ENCODE results near the gene LPAR1.

LPAR1 gene

DNA sequence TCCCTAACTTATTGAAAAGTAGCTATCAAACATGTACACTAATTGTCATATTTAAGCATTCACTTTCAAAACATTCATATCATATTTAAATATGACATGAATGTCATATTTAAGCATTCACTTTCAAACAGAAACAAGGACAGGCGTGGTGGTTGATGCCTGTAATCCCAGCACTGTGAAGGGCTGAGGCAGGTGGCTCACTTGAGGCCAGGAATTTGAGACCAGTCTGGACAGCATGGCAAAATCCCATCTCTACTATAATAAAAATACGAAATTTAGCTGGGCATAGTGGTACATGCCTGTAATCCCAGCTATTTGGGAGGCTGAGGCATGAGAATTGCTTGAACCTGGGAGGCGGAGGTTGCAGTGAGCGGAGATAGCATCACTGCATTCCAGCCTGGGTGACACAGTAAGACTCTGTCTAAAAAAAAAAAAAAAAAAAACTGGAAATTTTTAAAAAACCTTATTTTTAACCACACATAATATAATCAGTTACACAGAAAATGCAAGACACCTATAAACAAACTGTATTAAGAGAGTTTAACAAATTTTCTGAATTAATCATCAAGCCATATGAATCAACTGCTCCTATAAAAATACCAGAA, 88.1 kb downstream of the LPAR1 start:
- no peak for DNase-seq

DNA sequence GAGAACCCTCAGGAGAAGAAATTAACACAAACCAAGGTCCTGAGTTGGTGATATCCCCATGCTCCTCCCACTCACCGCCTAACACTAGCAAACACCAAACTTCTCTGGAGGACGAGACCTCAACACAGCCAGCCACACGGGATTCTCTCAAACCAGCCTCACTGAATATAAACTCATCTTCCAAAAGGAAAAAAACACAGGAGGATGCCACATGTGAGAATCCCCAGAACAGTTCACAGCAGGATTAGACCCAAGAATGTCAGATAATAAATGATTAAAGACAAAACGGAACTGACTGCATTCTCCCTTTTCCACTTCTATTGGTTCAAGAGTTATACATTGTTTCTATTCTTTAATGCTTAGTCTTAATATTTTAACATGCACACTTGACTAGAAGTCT, 89.2 kb downstream of the LPAR1 start:
- no peak for DNase-seq

DNA sequence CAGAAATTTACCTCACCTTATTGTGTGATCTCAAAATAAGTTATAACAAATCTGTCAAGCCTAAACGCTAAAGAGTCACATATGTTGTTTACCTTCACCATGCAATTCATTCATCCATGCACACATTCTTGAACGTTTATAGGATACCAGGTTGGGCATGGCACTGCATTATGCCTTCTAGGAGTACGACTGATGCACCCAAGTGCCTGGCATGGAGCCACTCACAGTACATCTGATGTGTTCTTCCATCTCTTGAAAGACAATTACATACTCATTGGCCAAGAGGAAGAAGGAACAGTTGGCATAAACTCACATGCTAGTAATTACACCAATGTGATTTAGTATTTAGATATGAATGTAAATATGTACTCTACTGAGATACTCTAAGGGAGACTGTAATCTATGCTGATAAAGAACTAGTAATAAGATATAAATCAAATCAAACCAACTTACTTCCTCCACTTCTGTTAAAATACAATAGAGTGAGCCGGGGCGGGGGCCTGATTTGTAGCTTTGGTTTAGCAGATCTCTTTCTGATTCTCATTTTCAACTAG, 90.7 kb downstream of the LPAR1 start:
- DNase-seq, result no peak

DNA sequence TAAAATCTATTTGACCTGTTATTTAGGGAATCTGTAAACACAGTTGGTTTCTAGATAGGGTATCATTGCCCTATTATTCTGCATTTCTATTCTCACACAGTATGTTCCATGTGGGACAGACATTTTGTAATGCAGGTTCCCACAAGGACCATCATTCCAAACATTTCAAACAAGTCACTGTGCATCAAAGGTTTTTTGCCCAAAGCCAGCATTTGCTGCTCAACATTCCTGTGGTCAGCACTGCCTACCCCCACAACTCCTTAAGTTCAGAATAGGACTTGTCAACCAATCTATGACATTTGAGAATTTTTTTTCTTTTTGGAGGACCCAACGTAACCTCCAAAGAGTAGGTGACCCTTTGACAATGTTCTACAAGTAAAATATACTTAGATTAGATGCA, 95.7 kb downstream of the LPAR1 start:
- DNase-seq, result no peak

DNA sequence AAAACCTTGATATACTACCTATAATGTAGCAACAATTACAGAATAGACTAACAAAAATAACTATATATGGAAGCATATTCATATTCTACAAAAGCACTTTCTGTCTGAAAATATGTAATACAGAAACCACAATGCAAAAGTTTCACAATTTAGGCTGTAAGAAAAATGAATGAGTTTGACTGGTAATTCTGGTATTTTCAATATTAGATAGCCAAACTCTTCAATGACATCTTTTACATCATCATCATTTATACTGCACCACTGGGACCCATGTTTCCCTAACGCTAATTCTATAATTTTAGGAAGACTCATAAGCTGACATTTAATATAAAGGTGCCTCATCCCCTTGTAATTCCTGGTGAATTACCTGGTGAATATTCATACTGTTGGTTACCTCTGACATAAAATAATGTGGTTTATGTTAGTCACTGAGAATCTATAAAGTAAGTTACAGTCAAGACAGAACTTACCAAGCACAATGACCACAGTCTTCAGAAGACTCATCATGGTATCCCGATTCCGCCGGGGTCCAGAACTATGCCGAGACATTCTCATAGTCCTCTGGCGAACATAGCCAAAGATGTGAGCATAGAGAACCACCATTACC, 97.2 kb downstream of the LPAR1 start:
- no peak for DNase-seq

DNA sequence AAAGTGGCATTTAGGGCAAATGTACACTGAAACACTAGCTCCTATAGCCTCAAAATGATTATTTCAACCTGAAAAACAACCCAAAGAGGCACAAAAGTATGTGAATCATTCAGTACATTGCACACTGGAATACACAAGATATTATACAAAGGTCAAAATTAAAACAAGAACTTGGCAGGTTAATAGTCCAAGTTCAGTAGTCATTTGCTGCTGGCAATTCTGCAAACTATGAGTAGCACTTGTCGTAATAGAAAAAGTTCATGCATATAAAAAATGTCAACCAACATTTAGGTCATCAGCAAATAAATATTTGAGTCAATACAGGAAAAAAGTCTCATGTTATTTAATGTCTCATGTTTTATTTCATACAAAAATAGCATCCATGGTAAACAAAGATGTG, 98.7 kb downstream of the LPAR1 start:
- no peak for DNase-seq

DNA sequence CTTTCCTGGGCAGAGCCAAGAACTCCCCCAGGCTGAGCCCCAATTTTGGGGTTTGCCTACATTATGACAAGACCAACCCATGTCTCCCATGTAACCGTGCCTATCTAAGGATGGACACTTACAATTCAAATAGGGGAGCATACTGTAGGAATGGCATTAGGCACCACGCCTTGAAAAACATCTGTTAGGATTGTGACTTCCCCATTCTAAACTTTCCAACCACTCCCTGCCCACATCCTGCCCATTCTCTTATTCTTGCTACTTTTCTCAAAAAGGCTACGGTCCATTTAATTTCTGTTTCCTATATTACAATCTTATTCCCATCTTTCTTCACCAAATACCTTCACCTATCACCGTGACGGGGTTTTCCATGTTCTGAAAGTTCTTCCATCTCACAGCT, 99.2 kb downstream of the LPAR1 start:
- DNase-seq, result no peak

DNA sequence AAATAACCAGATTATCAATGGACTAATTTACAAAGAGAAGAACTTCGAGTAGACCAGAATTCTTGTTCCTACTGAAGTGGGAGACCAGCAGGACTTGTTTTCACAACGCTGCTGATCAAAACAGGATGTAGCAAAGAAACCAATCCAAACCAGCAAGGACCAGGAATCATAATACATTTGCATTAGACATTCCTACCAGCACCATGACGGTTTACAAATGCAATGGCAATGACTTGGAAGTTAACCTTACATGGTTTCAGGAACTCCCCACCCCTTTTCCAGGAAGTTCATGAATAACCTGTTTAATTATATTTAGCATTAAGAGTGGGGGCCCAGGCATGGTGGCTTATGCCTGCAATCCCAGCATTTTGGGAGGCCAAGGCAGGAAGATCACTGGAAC, 100.0 kb downstream of the LPAR1 start:
- no peak for DNase-seq

DNA sequence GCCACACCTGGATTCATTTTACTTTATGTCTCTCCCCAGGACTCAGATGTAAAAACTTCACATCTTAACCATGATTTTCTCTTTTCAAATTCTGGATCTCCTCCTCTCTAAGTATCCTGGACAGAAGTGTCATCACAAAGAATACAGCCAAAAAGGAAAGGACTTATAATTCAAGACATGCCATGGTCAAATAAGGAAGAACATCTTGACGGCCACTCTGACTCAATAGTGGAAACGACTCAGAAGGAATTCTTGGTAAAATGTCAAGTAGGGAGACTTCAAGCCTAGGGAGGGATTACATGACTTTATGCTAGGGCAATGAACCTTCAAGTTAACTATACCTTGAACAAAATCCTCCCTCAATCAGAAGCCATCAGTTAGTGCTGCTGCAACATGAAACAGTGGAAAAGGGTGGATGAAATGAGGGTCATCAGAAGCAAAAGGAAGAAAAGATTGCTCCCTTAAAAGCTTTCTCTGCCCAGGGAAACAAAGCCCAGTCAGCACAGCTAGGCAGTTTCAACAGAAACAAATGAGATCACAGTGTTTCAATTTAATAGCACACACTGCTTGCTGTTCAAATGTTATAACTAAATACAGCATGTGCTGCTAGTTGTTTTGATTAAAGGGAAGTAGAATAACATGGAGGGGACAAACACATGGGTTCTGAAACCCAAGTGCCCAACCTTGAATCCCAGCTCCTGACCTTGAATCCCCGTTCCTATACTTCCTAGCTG, 101.4 kb downstream of the LPAR1 start:
- DNase-seq, result no peak

DNA sequence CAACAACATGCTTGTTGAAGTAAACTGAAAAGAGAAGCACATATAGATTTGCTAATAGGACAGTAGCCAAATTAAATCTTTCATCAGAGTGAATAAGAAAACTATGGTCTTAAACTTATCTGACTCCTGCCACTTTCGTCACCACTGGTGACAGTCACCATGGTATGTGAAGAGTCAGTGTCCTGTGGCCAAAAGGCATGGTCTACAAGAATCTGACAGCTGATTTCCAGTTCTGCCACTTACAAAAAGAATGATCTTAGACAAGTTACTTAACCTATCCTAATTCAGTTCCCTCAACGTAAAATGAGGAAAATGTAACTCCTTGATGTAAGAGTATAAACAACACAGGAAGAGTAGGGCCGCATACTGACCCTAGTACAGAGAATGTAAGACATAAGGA, 102.0 kb downstream of the LPAR1 start:
- no peak for DNase-seq

DNA sequence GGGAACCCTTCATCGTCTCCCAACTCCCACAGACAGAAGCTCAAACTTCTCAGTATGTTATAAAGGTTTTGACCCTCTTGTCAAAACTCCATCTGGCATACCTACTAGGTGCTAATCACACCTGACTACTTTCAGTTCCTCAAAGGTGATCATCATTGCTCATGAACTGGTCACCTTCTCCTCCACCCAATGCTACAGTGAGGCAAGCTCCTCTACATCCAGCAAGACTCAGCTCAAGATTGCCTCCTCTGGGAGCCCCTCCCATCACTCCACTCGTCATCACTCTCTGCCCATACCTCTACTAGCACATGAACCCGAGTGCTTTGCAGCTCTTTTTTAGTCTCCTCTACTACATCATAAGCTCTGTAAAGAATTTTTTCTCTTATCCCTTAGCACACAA, 102.4 kb downstream of the LPAR1 start:
- DNase-seq, result no peak

DNA sequence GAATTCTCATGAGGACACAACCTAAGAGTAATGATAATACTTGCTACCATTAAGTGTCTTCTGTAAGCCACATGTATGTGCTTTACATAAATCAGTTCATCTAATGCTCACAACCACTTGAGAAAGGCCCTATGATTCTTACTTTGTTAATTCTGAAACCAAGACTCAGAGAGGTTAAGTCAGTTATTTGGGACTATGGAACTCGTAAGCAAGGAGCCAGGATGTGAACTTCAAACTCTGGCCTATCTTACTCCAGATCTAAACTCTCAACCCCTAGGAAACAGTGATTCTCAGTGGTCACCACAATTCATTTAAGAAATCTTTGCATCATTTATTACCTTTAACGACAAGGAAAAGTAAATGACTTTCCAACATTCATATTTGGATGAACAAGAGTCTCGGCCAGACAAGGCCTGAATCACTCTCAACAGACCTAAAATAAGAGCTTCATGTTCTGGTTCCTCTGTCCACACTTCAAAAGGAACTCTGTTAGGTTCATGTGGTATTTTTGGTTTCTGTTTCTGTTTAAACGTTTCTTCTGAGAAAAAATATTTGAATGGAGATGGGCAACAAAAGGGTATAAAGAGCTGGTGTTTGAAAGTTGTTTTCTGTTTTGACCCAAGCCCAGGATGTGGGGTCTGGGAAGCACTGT, 104.8 kb downstream of the LPAR1 start:
- DNase-seq, result no peak

DNA sequence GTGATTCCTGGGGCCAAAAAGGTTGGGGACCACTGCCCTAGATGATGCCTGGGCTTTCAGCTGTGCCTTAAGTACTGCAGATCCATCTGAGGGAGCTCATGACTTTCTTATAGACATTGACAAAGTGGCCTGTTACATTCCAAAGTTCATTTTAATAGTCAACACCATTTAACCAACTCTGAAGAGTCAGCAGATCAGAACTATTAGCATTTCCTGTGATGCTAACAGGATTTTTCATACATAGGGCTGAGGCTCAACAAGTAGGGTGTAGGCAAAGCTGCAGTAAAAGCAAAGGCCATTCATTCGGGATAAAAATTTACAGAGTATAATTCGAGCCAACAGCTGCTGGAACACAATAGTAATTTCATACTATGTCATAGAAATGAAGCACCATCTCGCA, 105.4 kb downstream of the LPAR1 start:
- no peak for DNase-seq

DNA sequence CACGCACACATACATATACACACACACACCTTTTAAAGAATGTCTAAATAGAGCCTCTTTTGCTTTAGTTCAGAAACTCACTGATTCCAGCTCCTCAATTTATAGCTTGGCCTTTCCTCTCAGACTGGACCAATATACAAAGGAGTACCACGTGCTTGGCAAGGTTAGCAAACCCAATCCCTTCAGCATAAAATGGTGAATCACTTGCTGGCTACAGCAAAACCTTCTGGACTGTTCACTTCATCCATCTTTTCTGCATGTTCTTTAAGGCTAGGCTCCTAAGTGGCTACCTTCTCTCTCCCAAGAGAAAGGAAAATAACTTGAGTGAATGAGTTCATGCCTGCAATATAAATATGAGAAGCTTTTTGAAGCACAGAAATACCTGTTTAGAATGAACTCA, 109.7 kb downstream of the LPAR1 start:
- DNase-seq, result no peak

DNA sequence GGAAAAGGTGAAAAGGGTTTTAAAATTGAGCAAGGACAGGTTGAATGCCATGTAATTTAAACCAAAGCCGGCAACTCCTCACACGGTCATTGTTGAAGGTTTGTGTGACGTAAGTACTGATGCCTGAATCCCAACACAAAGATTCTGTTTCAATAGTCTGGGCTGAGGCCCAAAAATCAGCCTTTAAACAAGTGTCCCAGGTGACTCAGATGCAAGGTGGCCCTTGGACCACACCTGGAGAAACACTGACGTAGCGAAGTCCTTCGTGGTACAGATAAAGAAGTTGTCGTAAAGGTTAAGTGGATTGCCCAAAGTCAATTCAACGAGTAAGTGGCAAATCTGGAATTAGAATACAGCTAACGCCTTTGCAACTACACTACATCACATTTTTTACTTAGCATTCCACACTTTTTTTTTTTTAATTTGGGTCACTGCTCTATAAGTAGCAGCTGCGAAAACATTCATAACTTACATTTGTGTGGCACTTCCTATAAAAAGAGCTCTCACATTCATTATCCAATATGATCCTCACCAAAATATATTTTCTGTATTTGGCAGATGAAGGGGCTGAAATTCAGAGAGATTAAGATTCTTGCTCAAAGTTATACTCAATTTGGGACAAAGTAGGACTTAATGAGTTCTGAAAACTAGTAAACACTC, 111.3 kb downstream of the LPAR1 start:
- DNase-seq, result no peak

DNA sequence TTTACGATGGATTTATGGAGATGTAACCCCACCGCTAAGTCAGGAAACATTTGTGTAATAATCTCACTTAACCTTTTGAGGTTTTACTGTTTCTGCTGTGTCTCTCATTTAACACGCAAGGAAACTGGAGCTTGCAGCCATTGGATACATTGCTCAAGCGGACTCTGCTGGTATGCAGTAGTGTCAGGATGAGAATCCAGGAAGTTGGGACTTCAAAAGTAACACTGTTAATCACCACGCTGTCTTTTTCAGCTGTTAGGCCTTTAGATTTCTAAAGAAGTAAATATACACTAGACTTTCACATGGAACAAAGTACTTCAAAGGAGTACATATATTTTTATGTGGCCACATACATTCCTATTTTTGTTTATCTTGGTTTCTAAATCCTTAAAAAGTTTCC, 114.7 kb downstream of the LPAR1 start:
- DNase-seq, result no peak

DNA sequence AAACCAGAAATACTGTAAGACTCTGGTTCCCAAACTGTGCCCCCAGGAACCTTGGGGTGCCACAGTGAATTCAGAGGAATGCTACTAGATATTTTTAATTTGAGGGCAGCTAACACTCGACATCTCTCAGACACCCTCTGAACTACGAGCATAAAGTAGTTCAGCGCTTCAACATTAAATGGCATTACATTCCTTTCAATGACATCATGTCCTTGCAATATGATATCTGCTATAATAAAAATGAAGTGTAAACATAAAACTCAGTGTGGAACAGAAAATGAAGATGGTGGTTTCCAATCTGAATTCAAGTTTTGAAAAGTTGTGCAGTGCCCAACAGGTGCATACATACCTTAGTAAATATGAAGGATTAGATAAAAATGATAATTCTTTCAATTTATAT, 116.1 kb downstream of the LPAR1 start:
- no peak for DNase-seq

DNA sequence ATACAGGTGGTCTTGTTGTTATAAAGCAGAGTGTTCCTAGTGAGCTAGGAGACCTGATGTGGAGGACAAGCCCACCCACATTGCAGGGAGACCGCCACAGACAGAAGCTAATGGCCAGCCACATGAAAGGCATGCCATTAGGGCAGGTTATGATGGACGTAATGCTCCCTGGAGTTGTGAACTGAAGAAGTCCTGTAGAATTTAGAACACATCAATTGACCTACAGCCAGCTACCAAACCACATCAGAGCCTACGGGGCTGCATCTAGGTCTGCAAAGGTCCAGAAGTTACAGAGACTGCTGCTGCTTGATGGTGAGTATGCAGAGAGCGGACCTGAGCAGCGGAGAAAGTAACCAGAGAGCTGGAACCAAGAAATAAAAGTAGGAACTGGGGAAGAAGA, 116.6 kb downstream of the LPAR1 start:
- no peak for DNase-seq

DNA sequence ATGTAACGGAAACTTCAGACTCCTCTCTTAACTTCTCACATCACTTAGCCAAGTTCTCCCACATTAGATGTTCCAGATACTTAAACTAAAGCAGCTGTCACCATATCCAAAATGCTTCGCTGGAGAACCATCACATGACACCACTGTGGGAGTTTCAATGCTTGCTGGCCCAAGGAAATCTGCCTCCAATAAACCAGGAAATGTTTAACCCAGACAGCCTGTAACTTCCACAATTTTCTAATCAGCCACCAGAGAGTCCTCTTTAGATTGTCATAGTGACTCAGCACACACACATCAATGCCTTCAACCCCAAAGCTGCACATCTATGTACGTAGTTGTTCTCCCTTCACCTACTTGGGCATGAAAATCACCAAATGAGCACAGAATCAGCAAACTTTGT, 118.7 kb downstream of the LPAR1 start:
- no peak for DNase-seq

DNA sequence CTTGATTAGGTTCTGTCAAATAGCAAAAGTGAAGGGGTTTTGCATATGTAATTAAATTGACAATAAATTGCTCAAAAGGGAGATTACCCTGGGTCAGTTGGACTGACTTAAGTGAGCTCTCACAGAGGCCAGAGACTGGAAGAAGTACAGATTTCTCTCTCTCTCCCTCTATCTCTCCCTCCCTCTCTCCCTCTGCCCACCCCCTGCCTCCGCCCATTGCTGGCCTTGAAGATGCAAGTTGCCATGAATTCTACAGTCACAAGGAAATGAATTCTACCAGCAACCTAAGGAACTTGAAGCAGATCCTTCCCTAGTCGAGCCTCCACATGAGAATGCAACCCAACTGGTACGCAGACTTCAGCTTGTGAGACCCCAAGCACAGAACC, 119.2 kb downstream of the LPAR1 start:
- no peak for DNase-seq

DNA sequence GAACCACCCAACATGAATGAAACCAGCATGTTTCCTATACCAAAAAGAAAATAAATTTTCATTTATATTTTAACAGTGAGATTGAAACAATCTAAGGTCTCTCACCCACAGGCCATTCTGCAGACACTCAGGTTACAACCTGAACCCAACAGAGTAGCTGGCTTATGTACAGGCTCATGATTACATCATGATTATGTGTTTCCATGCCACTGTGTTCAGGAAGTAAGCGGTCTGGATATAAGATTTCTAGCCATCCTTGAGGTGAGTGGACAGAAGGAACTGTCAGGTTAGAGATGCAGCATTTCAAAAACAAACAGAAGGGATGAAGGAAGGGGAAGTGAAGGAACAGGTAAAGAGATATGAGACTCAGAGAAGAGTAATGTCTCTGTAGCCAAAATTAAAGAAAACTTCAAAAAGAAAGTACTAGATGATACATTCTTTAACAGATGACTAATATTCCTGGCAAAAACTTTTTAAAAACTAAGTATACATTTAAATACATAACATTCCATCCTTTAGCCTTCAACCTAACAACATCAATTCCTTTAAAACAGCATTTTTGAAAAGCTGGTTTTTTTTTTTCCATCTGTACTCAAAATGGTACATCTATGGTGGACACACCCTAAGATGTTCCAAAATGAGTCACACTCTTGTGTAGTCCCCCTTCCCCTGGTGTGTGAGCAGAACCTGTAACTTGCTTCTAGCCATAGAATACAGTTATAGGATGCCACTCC, 119.8 kb downstream of the LPAR1 start:
- DNase-seq, result no peak

DNA sequence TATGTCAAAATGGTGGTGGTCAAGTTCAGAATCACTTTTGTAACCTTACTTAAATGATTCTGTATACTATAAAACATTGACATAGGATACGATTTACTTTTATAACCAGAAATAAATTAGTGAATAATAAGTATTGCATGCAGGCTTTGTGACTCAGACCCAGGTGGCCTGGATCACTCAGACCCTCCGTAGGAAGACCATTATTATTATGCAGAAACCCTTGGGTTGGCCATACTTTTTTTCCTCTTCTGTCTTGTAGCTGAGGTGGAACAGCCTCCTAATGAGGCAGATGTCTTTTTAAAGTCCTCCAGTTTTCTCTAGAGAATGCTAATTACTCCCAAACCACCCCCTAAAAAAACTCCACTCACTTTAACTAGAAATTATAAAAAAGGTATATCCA, 121.9 kb downstream of the LPAR1 start:
- DNase-seq, result no peak
